GM18519 (cell line): ENCODE data around the gene GPC6.

Experiments
- ATAC-seq: cut with Tn5 transposase; IDR thresholded peaks from one replicate; pipeline ENCODE4 v1.9.1; 2021; ENCODE audit warnings: mild to moderate bottlenecking, moderate library complexity; ENCODE audit not compliant: unreplicated experiment, low FRiP score

The GPC6 gene

DNA sequence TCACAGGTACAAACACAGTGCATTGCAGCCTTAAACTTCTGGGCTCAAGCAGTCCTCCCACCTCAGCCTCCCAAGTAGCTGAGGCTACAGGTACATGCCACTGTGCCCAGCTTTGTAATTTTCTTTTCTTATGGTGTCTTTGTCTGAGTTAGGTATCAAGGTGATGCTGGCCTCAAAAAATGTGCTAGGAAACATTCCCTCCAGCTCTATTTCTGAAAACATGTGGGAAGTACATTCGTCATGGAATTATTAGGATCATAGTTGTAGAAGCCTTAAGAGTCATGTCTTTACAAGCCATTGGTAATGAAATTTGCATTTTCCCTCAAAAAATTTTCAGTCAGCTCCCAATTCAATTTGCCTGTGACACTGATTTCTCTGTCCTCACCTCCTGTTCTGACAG lies 1021.3 kb downstream of the GPC6 start:
- no peak for ATAC-seq

DNA sequence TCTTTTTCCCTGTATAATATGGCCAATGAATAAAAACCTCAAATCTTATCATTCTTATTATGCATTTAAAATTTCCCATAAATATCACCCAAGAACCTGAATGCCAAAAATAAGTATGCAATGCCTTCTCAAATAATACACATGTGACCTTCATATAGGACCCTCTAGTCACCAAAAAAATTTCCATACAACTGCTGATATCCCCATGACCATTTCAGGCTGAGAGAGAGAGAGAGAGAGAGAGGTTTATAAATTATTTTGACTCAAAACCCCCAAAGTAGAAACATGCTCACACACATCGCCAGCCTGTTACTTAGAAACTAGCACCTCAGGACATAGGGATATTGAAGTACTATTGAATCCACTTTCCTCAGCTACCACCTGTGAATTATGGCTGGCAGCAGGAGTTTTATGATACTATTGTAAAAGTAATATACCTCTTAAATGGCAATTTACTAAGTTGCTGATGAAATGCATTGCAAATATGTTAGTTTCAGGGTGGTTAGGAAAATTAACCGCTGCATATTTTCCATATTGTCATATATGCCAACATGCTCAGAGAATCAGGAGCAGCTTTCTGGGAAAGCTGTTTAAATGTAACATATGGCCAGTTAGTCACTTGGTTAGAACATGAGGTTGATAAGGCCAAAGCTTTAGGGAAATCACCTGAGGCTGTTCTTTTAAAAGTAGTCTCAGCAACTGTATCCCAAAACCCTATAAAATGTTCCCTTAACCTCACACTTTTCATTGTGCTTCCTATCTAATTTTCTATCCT lies 1022.0 kb downstream of the GPC6 start:
- no peak for ATAC-seq

DNA sequence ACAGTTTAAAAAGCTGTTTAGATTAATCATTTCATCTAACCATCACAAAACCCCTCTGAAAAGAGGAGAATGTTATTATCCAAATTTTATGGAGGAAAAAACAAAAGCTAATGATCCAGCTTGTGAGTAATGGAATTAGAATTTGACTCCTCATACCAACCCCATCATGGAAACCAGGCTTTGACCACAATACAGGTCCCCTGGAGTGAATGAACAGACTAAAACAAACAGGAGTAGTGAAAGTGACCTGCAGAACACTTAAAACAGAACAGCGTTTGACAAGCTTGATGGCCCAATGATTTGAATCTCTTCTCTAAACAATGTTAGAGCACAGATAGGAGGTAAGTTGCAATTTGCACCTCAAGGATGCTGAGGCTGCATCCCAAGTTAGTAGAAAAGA lies 1022.9 kb downstream of the GPC6 start:
- ATAC-seq, result no peak

DNA sequence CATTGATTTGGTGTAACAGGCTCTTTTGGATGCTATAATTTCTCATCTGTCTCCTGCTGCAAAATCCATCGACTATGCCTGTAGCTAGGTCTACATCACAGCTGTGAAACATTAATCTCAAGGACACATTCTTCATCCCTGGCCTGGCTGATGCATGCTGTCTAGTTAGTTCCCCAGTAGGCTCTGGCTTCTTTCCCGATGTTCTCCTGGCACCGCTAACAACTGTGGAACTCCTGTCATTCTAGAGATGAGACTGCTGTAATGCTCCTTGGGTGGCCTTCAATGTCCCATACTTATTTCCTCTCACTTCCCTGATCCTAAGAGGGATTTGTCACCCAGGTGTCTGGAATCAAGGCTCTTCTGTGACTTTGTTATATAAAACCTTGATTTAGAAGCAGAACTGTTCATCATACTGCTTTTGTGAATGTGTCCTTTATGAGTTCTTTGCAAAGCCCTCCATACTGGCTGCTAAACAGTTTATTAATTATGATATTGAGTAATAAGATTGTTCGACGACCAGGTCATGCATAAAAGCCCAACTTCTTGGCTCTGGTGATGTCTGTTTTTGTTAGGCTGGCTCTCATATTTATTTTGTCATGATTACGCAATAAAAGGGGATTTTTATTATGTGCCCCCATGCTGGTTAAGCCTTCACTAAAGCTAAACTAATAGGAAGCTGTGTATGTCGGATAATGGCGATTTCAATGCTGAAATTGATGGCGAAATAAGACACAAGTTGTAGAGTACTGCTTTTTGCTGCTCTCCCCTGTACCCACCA lies 1025.4 kb downstream of the GPC6 start:
- no peak for ATAC-seq

DNA sequence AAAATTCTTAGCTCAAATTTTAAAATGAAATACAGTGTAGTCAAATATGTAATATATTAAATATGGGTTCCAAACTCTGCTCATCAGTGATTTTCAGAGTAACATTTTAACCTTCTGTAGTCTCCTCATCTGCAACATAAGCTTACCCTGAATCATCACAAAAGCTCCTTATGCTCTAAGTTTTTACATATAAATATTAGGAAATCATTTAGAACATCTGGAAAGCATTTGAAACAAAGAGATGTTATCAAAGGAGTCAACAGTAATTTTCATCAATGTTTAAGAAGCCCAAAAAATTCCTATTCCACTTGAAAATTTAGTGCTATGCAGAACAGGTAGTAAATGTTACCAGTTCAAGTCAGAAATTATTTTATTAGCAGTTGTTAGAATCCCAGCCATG lies 1028.1 kb downstream of the GPC6 start:
- ATAC-seq, result no peak

DNA sequence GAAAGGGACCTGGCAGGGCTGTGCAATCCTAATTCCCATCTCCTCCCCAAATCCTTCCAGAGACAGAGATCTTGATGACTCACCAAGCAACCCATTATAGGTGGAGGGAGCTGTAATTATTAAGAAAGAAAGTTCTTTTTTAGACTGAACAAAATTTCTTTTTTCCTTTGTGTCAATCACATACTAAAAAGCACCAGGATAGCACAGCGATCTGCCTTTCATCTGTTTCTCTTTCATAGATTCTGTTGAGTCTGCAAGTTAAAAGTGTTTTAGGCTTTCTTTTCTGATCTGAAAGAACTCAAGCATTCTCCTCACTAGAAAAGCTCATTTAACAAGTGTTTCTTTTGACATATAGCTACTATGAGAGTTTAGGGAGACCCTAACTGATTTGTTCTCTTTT lies 1030.1 kb downstream of the GPC6 start:
- ATAC-seq, result no peak

DNA sequence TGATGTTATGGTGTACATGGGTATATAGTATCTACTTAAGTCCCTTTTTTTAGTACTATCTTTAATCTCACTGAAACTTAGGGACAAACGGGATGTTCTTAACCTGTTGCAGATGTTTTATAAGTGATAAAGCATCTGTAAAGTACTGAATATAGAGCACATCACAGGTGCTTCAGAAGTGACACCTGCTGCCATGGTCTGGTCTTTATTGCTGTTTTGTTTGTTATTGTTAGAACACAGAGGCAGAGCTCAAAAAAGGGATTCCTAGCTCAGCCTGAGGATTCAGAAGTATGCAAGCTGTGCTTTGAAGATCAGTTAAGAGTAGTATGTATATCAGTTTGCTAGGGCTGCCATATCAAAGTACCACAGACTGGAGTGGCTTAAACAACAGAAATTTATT lies 1033.4 kb downstream of the GPC6 start:
- no peak for ATAC-seq

DNA sequence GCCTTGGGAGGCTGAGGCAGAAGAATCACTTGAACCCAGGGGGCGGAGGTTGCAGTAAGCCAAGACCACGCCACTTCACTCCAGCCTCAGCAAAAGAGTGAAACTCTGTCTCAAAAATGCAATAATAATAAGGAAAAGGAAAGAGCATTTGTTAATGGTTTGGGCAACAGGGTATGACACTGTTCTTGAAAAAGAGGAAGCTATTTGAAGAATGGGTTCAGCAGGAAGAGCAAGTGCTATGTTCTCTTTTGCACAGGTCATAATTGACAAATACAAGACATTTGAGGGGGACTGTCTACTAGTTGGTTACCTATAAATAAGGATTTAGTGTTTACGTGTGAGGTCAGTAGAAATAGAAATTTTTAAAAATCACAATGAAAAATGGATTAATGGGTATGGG lies 1034.6 kb downstream of the GPC6 start:
- ATAC-seq, result no peak

DNA sequence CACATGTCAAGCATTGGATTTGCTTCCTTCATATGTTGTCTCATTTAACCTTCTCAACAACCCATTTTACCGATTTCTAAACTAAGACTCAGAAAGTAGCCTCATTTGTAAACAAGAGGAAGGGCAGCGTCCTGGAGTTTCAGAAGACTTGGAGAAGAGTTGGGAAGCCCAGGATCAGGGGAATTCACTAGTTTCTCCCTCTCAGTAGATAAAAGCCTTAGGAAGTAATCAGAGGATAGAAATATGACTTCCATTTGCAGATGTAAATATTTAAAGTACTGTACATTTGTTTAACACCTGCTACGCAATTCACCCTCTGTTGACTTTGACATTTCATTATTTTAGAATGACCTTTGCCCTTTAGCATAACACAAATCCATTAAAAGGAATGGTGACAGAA lies 1036.4 kb downstream of the GPC6 start:
- no peak for ATAC-seq

DNA sequence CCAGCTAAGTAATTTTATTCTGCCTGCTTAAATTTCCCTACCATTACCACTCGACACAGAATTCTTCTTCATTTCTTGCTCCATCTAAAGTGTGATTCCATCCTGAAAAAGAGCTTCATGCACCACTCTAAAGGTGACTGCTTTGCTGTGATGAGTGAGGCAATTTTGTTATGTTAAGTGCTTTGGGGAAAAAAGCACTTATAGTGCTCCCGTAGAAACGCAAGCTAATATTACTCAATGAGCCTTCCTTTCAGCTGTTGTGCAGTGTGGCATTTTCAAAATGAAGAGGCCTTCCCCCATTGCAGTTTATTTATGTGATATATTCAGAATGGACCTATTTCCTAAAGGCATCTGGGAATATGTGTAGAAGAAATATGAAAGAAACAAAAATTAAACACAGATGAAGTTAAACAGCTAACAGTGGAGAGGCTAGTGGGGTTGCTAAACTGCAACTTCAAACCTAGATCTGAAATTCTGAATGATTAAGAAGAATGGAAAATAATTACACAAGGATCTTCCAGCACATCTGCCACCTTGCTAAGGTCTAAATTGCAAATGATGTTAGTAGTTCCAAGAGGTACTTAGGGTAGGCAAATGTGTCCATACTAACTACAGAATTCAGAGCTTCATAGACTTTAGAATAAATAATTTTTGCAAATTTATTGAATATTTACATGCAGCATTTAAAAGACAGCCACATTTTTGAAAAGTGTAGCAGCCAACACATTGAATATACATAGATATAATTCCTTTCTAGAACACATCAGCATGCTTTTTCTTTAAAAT lies 1041.2 kb downstream of the GPC6 start:
- ATAC-seq, result no peak

DNA sequence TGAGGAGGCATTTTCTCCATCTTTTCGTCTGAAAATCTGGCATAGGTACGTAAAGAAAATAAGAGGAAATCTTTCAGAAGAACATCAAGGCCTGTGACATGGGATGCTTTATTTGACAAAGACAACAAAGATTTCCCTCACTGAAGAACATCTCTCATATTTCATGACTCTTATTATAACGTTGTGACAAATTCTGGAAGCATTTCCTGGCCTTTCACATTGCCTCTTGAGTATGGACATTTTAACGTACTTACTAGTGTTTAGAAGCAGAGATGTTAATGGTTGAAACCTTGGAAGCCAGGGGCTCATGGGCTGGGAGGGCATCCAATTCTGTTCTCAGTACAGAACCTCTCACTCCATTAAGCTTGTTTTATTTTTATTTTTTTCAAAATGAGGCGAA lies 1042.1 kb downstream of the GPC6 start:
- no peak for ATAC-seq

DNA sequence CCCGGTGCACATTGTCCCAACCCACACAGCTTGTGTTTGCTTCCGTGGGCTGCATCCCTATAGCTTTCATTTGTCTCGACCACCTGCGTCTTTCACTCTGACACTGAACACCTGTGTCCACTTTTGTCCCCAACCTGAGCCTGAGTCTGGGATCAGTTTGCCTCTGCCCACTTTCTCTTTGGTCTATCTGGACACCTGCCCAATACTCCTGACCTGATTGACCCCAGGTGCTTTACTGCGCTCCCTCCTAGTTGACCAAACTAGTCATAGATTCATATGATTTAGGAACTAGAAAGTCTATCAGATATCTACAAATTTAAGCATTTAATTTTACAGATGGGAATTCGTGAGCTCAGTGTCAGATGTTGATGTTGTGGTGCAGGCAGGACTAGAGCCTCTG lies 1043.0 kb downstream of the GPC6 start:
- no peak for ATAC-seq

DNA sequence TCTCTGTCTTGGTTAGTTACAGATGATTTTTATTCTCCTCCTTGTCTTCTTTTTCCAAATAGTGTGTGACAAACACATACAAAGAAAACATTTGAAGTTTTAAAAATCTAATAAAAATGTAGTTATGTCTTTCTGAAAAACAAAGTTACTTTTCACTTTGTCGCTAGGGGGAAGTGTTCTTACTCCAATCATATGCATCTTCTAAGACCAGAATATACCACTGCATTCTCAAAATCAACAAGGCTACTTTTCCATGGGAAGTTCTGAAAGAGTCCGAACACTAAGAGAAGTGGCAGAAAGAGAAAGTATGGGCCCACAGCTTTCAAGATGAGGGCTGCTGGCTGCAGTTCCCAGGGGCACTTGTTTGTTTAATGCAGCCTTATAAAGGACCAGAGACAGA lies 1043.9 kb downstream of the GPC6 start:
- ATAC-seq, result no peak

DNA sequence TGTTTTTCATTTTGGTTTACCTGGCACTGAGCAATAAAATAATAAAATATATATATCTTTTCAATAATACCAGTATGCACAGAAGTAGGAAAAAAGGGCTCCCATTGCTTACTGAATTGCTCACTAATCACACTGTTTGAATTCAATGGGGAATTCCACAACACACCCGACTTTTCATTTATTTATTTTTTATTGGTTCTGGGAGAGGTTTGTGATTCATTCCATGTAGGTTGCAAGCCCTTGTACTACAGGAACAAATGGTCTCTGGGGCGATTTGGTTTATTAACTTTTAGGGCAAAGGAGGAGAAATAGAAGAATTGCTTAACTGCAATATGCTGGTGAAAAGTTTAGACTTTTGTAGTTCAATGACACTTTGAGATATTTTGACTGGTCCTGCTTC lies 1045.4 kb downstream of the GPC6 start:
- no peak for ATAC-seq

DNA sequence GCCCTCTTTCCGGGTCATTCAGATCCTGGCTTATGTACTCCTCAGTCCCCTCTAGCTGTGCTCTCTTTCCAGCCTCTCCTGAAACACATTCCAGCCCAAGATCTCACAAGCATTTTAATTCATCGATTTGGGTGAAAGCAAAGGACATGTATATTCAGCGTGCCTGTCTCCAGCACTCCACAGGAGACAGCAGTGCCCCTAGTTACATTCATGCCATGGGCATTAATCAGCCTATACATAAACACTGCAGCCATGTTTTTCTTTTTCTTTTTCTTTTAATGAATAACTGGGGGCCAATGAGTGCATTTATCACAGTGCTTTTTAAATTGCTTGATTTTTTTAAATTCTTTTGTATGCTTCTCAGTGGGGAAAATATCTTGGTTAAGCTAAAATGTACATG lies 1053.7 kb downstream of the GPC6 start:
- no peak for ATAC-seq

DNA sequence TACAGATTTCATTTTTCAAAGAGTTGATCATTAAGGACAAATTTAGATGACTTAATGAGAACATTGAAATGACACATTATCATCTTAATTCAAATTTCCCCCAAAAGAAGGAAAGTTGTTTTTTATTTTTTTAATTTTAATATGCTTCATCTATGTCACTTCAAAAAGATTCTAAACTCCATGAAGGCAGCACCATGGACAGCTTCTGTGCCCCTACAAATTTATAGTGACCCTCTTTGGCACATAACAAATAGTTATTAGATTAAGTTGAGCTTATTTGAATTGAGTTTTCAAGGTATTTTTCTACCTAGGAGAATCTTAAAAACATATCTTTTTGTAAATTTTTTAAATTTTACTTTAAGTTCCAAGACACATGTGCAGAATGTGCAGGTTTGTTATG lies 1054.2 kb downstream of the GPC6 start:
- no peak for ATAC-seq

DNA sequence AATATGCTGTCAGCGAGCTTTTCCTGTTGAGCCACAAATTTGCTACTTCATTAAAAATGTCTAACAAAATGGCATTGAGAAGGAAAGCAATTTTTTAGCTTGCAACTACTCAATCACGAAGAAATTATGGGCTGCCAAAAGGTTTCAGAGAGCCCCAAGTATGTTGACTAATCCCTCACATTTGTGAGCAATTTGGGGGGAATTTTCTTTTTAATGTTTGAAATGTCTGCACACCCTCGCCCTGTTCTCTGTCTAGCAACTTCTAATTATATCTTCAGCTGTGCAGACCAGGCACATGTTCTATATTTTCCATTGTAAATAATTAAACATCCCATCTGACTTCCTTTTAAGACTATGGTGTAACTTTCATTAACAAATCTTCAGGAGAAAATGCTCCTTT lies 1060.0 kb downstream of the GPC6 start:
- ATAC-seq, result no peak

DNA sequence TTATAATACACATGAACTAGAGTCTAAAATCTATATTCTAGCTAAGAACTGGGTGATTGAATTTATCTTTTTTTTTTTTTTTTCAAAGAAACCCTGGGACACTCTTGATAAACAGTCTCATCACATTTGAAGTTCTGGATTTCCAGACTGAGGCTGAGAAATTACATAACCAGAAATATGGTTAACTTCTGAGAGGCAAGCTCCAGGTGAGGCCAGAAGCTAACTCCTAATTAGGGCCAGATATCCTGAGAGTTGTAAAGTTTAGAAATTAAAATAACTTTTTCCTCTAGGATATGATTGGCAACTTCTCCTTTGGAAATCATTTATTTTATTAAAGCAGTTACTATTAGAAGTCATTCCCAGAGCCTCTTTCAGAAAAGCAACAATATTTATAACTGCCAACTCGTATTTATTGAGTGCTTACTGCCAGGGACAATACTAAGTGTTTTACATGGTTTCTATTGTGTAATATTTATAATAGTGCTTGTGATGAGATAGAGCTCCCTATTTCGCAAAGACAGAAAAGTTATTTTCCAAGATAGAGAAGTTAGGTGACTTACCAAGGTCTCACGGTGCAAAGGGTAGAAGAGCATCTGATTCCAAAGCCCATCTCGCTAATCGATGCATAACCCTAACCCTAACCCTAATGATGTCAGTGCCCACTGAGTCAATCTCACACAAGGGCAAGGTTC lies 1065.2 kb downstream of the GPC6 start:
- no peak for ATAC-seq

DNA sequence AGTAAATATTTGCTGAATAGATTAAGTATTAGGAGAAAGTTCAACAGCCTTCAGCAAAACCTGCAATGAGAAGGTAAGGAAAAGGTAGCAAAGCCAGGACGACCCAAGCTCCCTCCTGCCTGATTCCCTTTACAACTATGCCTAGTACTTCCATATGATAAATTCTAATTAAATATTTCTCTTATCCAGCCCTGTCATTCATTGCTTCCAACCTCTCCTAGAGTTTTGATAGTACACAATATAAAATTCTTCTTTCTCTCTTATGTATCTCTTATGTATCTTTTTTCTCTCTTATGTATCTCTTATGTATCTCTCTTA lies 1065.7 kb downstream of the GPC6 start:
- no peak for ATAC-seq

DNA sequence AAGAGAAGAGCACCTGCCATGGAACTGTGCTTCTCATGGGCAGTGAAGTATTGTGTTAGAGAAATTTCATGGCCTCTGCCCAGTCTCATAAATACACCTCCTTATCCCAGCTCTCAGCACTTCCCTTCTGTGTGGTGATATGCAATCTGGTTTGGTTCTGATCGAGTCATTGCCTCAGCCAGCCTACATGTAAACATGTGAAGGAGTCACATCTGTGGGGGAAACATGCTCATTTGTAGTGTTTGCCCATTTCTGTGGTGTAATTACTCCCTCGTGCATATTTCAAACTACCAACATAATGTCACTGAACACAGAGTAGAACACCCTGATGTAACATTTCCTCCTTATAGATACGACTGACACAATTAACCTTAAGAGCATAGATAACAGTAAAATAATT lies 1069.9 kb downstream of the GPC6 start:
- no peak for ATAC-seq

DNA sequence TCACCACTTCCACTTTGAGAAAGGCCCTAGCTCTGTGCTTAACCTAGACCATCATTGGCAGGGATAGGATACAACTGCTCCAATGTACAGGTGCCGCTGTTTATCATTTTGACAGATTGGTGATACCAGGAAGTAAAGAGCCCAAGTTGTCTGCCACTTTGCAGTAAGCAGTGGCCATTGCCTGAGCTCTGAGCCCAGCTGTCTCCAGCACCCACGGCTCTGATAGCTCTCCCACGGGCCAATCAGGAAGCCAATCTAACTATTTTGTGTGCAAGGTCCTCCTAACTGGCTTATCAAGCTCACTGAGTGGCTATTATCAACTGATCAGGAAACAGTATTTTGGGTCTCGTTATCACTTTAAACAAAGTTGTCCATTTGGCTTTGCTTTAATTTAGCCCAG lies 1071.7 kb downstream of the GPC6 start:
- no peak for ATAC-seq
